Immature natural killer cell (primary cell): ENCODE measurements around the gene ZNF232. TPM values are rescaled to one million over a fixed set of nuclear protein-coding genes. Genes with fewer than 3 reads are reported as not detected.
"Not testable (repeated sequence)": the region's sequence is repeated elsewhere in the genome, so short reads cannot be mapped to it uniquely, and the experiment has no call there.

ENCODE experiments used
- DNase-seq, 3 donors: peaks; one replicate each; pipeline ENCODE4 v3.0.0; 2022; ENCODE audit warnings: mixed read lengths in 1 of 3
- H3K27ac Mint-ChIP-seq, 6 donors: one replicate each; pipeline ENCODE4 v1.8.0; 2020; ENCODE audit warnings: mixed read lengths in 6 of 6, mild to moderate bottlenecking in 5 of 6, inconsistent platforms in 4 of 6, moderate library complexity in 3 of 6
- H3K27me3 Mint-ChIP-seq, 3 donors: one replicate each; pipeline ENCODE4 v1.8.0; 2020 to 2021; ENCODE audit warnings: low read depth in 3 of 3, mild to moderate bottlenecking in 3 of 3, mixed read lengths in 3 of 3, moderate library complexity in 3 of 3, inconsistent platforms in 1 of 3
- H3K36me3 Mint-ChIP-seq, 3 donors: one replicate each; pipeline ENCODE4 v1.8.0; 2020; ENCODE audit warnings: mixed read lengths in 3 of 3, inconsistent platforms in 2 of 3, mild to moderate bottlenecking in 2 of 3
- H3K4me1 Mint-ChIP-seq, 2 donors: one replicate each; pipeline ENCODE4 v1.8.0; 2020; ENCODE audit warnings: inconsistent platforms in 2 of 2, mild to moderate bottlenecking in 2 of 2, mixed read lengths in 2 of 2, moderate library complexity in 1 of 2
- H3K4me3 Mint-ChIP-seq, 5 donors: one replicate each; pipeline ENCODE4 v1.8.0; 2020; ENCODE audit warnings: mild to moderate bottlenecking in 5 of 5, mixed read lengths in 5 of 5, inconsistent platforms in 3 of 5, moderate library complexity in 3 of 5
- H3K9me3 Mint-ChIP-seq, 6 donors: one replicate each; pipeline ENCODE4 v1.8.0; 2020; ENCODE audit warnings: mild to moderate bottlenecking in 6 of 6, mixed read lengths in 6 of 6, inconsistent platforms in 4 of 6, moderate library complexity in 3 of 6
- polyA plus RNA-seq, 3 donors: library from polyadenylated mRNA; unstranded; fragments of 300-500 nt; fragmentation: Illumina TruSeq; gene quantifications; one replicate each; pipeline ENCODE4 v1.2.3, GENCODE V29; 2021

Gene ZNF232
- polyA plus RNA-seq, 3 donors from 2014 or later: 1.8 to 9.8 (median 4.4) TPM

DNA sequence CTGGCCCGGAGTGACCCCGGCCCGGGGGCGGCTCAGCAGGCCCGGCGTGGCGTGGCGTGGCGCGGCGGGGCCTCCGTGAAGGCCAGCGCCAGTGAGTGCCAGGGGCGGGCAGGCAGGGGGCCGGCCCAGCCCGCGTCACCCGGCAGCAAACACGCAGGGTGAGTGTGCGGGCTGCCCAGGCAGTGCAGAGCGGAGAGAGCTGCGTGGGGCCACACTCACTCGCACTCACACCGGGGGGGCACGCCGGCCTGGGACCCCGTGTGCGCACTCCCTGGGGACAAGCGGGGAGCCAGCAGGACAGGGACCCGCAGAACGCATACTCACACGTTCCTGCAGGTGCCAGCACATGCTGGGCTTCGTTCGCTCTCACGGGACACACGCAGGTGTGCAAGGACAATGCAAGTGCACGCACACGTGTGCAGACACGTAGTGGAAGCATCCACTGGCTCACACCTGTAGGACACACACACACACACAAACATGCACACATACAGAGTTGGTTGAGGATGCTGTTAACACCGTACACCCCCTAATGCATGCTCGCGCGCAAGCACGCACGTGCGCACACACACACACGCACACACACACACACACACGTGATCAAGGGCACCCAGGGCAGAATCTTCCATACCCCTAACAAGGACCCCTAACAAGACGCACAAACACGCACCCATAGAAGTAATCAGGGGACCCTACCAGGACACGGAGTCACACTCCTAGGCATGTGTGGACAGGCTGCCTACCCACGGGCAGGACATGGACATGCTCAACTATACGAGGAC is 11.9 kb upstream of the ZNF232 start:
- peaks cover 6 to 16% (median 15%) of the 10 kb centered on the region in 3 donors for H3K27me3 Mint-ChIP-seq
- peak overlapping the region in 1 of 6 donors; percentile 16 for H3K27ac Mint-ChIP-seq
- no peaks in the 10 kb centered on the region for H3K9me3 Mint-ChIP-seq
- no peak for DNase-seq
- peaks cover 0 to 8% of the 10 kb centered on the region in 2 donors for H3K4me1 Mint-ChIP-seq
- H3K36me3 Mint-ChIP-seq: no peaks in the 10 kb centered on the region
- peak overlapping the region in 2 of 5 donors; percentile 3 to 47 for H3K4me3 Mint-ChIP-seq

DNA sequence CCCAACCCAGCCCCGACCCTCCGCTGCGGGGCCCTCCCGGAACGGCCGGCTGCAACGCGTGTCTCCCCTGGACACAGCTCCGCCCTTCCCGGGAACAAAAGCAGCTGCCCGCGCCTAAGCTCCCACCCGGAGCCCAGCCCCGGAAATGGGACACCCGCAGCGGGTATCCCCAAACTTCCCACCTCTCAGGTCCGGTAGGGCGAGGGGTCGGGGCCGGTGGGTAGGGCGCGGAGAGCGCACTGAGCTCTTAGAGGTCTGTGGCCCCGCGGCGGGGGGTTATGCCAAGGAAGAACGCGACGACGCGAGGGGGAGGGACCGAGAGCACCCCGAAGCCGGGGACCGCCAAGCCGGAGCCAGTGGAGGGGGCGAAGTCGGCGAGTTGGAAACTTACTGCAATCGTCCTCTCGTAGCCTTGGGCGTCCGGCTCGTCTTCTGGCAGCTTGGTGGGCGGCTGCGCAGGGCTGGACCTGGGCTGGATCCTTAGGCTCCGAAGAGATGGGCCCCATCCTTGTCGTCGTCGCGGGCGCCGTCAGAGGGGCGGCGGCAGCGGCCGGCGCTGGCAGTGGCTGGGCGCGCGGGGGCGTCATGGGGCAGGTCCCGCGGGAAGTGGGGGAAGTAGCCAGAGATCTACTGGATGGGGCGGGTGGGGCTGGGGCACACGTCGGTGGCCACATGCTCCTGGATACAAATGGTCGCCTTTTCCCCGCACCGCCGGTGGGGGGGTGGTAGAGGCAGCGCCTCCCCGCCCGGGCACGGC is 11.1 kb upstream of the ZNF232 start:
- Mint-ChIP-seq H3K27me3 (peaks cover 6 to 17% (median 15%) of the 10 kb centered on the region in 3 donors), H3K9me3 (no peaks in the 10 kb centered on the region), H3K4me1 (peaks cover 0 to 8% of the 10 kb centered on the region in 2 donors), H3K4me3 (peak overlapping the region in 2 of 5 donors; percentile 25 to 36), H3K27ac (no peak overlapping the region), H3K36me3 (no peaks in the 10 kb centered on the region)
- DNase-seq: peak in 2 of 3 donors; percentile 9 to 20

DNA sequence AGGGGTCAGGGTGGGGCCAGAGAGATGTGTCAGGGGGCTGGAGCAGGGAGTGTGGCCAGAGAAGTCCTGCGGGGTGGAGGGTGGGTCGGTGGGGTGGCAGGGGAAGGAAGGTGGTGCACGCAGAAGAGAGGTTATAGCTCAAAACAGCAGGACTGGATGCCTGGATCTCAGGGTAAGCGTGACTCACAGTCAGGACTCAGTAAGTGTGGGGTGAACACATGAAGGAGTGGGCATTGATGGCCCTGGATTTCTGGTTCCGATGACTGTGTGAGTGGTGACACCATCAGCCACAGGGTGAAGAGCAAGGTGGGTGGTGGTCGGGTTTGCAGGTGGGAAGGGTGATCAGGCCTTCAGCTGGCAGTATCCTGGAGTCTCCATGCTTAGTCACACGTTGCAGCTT is 10.4 kb upstream of the ZNF232 start:
- not testable (repeated sequence) for DNase-seq, H3K27ac Mint-ChIP-seq, H3K4me1 Mint-ChIP-seq, H3K9me3 Mint-ChIP-seq, H3K36me3 Mint-ChIP-seq
- Mint-ChIP-seq H3K4me3 (peak overlapping the region in 4 of 5 donors; percentile 42 to 64 (median 56)), H3K27me3 (peaks cover 6 to 17% (median 15%) of the 10 kb centered on the region in 3 donors)

DNA sequence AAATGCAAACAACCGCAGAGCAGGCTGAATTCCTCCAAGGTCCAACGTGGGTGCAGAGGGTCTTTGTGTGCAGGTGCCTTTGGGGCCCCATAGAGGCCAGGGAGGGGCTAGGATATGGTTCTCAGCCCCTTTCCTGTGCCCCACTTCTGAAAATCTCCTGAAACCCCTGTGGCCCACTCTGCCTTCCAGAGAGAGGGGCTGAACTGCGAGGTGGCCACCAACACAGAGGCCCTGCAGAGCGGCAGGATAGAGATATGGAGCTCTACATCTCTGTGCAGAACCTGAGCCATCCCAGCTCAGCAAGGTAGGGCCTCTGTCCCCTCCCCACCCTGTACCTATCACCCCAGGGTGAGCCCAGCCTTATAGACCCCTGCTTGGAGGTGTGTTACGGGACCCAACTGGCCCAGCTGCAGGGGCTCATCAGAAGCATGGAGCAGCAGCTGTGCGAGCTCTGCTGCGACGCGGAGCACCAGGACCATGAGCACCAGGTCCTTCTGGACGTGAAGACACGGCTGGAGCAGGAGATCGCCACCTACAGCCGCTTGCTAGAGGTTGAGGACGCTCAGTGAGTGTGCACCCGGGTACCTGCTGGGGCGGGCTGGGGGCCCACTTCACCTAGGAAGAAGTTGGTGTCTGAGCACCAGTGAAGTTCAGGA is 9.6 kb upstream of the ZNF232 start:
- H3K36me3 Mint-ChIP-seq: no peaks in the 10 kb centered on the region
- peak overlapping the region in 4 of 5 donors; percentile 30 to 64 (median 48) for H3K4me3 Mint-ChIP-seq
- H3K27me3 Mint-ChIP-seq: peaks cover 6 to 23% (median 21%) of the 10 kb centered on the region in 3 donors
- no peaks in the 10 kb centered on the region for H3K9me3 Mint-ChIP-seq
- no peak for DNase-seq
- peak overlapping the region in 1 of 6 donors; percentile 26 for H3K27ac Mint-ChIP-seq
- H3K4me1 Mint-ChIP-seq: peaks cover 0 to 12% of the 10 kb centered on the region in 2 donors

DNA sequence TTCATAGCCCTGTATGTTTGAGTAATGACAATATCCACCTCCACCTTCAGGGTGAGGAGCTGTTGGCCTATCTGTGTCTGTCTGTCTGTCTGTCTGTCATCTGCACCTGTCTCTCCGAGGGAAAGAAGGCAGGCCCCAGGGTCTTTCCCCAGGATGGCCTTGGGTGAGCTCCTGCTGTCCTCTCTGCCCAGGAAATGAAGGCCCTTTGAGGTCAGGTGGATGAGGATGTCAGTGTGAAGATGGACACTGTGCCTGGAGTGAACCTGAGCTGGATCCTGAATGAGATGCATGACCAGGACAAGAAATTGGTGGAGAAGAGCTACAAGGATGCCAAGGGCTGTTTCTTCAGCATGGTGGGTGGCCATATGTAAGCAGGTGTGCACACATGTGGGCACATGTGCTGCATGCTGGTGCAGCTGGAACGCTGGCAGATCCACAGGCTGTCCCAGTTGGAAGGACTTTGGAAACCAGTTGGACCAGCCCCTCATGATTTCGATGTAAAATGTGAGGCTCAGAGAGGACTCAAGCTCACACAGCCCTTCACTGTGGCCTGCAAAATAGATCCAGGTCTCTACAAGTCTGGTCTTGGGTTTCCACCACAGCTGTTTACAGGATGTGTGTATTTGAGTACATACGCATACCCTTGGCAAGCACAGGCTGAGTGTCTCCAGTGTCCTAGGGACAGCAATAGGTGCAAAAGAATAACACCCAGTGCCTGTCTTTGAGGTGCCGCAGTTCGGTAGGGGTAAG is 8.9 kb upstream of the ZNF232 start:
- Mint-ChIP-seq H3K4me1 (peaks cover 0 to 12% of the 10 kb centered on the region in 2 donors), H3K4me3 (peak overlapping the region in 2 of 5 donors; percentile 5 to 53), H3K27me3 (peaks cover 6 to 25% (median 22%) of the 10 kb centered on the region in 3 donors)
- not testable (repeated sequence) for H3K9me3 Mint-ChIP-seq, H3K36me3 Mint-ChIP-seq, DNase-seq, H3K27ac Mint-ChIP-seq

DNA sequence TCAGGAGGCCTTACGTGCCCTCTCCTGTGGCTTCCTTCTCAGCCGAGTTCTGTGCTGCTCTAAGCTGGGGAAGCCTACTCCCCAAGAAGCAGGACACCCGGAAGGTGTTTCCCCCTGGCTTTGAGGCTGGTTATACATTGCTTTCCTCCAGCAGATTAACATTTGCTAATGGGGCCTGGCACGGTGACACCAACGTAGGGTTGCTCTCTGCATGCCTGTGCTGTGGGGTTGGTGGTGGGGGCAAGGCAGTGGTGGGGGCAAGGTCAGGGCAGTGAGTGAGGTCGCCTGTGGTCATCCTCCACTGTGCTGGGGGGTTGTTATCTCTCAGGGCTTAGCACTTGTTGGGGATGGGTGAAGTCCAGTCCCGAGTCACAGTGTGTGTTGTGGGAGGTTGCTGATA is 8.4 kb upstream of the ZNF232 start:
- Mint-ChIP-seq H3K4me1 (peaks cover 0 to 14% of the 10 kb centered on the region in 2 donors), H3K27me3 (peaks cover 6 to 24% (median 21%) of the 10 kb centered on the region in 3 donors), H3K4me3 (no peak overlapping the region), H3K36me3 (no peaks in the 10 kb centered on the region), H3K9me3 (no peaks in the 10 kb centered on the region), H3K27ac (no peak overlapping the region)
- DNase-seq: no peak

DNA sequence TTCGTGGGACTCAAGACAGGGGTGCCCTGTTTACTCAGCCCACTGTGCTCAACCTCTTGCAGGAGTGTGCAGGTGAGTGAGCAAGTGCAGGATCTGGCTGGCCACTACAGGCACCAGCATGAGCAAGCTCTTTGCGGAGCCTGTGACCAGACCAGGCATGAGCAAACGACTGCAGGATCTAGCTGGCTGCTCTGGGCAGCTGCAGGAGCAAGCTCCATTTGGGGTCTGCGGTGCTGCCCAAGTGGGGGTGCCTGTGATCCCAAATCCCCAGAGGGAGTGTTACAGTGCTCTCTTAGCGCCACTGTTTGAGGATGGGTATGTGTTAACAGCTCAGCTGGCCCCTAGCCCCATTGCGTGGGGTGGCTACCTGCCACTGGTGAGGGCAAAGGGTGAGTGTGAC is 6.5 kb upstream of the ZNF232 start:
- Mint-ChIP-seq H3K36me3 (peaks cover 7 to 13% (median 12%) of the 10 kb centered on the region in 3 donors), H3K4me1 (peaks cover 1 to 14% of the 10 kb centered on the region in 2 donors), H3K27ac (no peak overlapping the region), H3K4me3 (peak overlapping the region in 1 of 5 donors; percentile 7), H3K9me3 (no peaks in the 10 kb centered on the region), H3K27me3 (peaks cover 2 to 27% (median 24%) of the 10 kb centered on the region in 3 donors)
- no peak for DNase-seq

DNA sequence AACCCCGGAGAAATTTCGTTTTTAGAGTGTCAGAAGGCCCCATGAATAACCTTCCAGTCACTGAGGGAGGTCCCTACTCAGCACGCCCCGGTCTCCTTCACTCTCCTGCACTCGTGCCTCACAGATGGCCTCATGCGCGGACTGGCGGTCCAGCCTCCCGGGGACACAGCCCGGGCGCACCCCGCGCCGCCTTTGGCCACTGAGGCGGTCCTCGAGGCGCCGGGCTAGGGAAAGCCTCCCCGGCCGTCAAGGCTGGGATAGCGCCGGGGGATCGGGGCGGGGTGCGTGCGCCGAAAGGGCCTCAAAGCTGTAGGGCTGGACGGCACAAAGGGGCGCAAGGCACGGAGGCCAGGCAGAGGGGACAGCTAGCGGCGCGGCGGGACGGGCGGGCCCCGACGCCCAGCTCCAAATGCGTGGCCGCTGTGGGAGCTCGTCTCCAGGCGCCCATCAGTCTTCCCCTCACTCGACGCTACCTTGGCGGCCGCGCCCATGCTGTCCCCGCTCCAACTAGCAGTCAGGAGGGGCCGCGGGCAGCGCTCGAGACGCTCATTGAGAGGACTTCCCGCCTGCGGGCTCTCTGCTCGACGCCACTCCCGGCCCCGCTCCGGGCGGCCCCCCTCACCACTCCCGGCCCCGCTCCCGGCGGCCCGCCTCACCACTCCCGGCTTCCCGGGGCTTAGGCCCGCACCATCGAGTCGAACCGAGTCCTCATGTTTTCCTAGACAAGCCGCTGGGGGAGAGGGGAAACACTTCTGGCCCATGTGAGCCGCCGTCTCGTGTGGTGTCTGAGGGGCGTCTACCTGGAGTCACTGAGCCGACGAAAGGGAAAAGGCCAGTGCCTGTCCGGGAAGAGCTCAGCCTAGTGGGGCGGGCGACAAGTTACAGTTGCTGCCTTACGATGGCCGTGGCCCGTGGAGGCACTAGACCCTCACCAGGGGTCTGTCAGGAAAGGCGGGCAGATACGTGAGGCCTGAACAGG is 4.3 kb upstream of the ZNF232 start, which contains the start of gene USP6:
Gene USP6 (plus strand): TSS at position 360 of the 979 bp plus-strand sequence. CDS start 14,336 bp downstream, outside the sequence.
- DNase-seq: no peak
- no peak within 1 kb of the TSS for H3K27ac Mint-ChIP-seq
- H3K9me3 Mint-ChIP-seq: no peaks in the 10 kb centered on the region
- H3K36me3 Mint-ChIP-seq: peaks cover 9 to 14% (median 12%) of the 10 kb centered on the region in 3 donors
- peaks cover 17 to 18% of the 10 kb centered on the region in 2 donors for H3K4me1 Mint-ChIP-seq
- peak within 1 kb of the TSS in 1 of 5 donors; percentile 19 for H3K4me3 Mint-ChIP-seq
- peaks cover 5 to 29% (median 19%) of the 10 kb centered on the region in 3 donors for H3K27me3 Mint-ChIP-seq

DNA sequence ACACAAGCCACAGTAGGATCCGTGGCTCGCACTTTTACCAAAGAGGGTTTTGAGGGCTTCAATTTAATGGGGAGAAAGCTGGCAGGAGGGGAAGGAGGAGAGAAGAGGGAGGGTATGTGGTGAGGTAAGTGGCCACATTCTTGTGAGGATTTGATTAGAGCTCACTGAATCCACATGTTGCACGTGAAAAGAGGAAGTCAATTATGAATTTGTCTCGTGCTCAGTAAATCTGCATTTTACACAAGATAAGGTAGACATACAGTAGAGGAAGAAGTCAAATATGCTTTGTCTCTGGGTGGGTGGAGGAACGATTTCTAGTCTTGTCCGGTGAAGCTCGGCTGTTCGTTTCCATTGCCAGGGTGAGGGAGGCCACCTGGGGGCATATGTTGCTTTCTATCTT is 862 bp downstream of the ZNF232 start:
- Mint-ChIP-seq H3K27ac (peak overlapping the region; percentile 41 to 77 (median 72)), H3K4me1 (peaks cover 23 to 29% of the 10 kb centered on the region in 2 donors), H3K27me3 (peaks cover 5 to 10% (median 8%) of the 10 kb centered on the region in 3 donors), H3K9me3 (no peaks in the 10 kb centered on the region), H3K36me3 (peaks cover 25 to 46% (median 27%) of the 10 kb centered on the region in 3 donors), H3K4me3 (peak overlapping the region; percentile 82 to 99 (median 93))
- no peak for DNase-seq

DNA sequence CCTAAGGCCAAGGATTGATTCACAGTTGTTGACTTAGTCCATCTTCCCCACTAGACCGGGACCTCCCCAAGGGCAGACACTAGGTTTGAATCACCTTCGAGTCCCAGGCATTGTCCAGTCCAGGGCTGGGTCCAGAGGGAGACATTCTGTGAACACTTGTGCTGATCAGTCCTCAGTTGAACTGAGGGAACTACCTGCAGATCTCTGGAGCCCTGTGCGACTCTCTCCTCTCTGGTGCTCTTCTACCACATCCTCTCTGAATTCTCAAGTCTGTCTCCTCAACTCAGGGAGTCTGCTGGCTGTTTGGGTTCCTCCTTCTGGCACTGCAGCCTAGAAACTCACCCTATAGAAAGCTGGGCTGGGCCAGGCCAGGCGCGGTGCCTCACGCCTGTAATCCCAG is 10.8 kb downstream of the ZNF232 start:
- Mint-ChIP-seq H3K27me3 (peaks cover 5 to 6% (median 5%) of the 10 kb centered on the region in 3 donors), H3K36me3 (peaks cover 8 to 15% (median 10%) of the 10 kb centered on the region in 3 donors), H3K4me1 (peaks cover 13 to 15% of the 10 kb centered on the region in 2 donors), H3K9me3 (peaks cover 8 to 16% (median 12%) of the 10 kb centered on the region in 6 donors), H3K27ac (no peak overlapping the region), H3K4me3 (no peak overlapping the region)
- no peak for DNase-seq

DNA sequence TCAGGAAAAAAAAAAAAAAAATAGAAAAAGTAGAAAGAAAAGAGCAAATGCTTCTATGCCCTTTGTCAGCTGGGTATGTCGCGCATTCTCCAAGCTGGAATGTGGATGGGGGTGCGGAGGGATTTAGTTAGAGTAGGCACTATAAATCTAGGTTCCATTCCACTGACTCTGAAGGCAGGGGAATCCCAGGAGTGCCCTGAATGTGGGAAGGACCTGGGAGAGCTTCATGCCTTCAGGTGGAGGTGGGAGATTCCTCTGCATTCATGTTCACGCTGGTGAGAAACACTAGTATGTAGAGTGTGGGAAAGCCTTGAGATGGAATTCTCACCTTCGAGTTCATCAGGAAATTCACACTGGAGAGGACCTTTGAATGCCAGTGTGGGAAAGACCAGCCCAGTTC is 12.4 kb downstream of the ZNF232 start:
- peak overlapping the region in 2 of 5 donors; percentile 7 to 42 for H3K4me3 Mint-ChIP-seq
- H3K27ac Mint-ChIP-seq: no peak overlapping the region
- H3K9me3 Mint-ChIP-seq: peaks cover 15 to 31% (median 27%) of the 10 kb centered on the region in 6 donors
- peaks cover 13 to 15% of the 10 kb centered on the region in 2 donors for H3K4me1 Mint-ChIP-seq
- DNase-seq: no peak
- peaks cover 6 to 17% (median 17%) of the 10 kb centered on the region in 3 donors for H3K36me3 Mint-ChIP-seq
- peaks cover 5 to 6% (median 5%) of the 10 kb centered on the region in 3 donors for H3K27me3 Mint-ChIP-seq
